K562 (cell line): ENCODE results near the gene HEPACAM2. TPM values are rescaled to one million over a fixed set of nuclear protein-coding genes. Genes with fewer than 3 reads are reported as not detected.

Experiments
- ARID1B ChIP-seq: fragments of 450-650 bp; IDR thresholded peaks from 2 replicates; pipeline ENCODE4 v1.6.1; 2016; ENCODE audit warnings: antibody characterized with exemption, mild to moderate bottlenecking, inconsistent platforms
- DDX20 ChIP-seq: fragments of 450-650 bp; IDR thresholded peaks from 2 replicates; pipeline ENCODE4 v1.6.1; 2016; ENCODE audit warnings: missing genetic modification characterization, low read depth, mild to moderate bottlenecking, missing compliant biosample characterization, moderate library complexity
- E2F6 ChIP-seq, 2 experiments: IDR thresholded peaks; 2 replicates each; pipeline ENCODE4 v1.6.1; 2011; ENCODE audit warnings: borderline replicate concordance in 1 of 2, control low read depth in 1 of 2, low read depth in 1 of 2, low read length in 1 of 2, mild to moderate bottlenecking in 1 of 2, mixed read lengths in 1 of 2, moderate library complexity in 1 of 2; ENCODE audit not compliant: insufficient read depth in 1 of 2, insufficient read length in 1 of 2, poor library complexity in 1 of 2, severe bottlenecking in 1 of 2; ENCODE audit errors: extremely low read depth in 1 of 2
- E2F8 ChIP-seq: fragments of 450-650 bp; IDR thresholded peaks from 2 replicates; pipeline ENCODE4 v1.7.1; 2018; ENCODE audit warnings: mild to moderate bottlenecking, low read depth; ENCODE audit not compliant: partially characterized antibody
- EP300 ChIP-seq: IDR thresholded peaks from 2 replicates; pipeline ENCODE4 v1.6.1; 2012; ENCODE audit warnings: low read length, improper control_type of control experiment
- HSF4 ChIP-seq: fragments of 250-450 bp; sonication (Bioruptor Pico); IDR thresholded peaks from 2 replicates; pipeline ENCODE4 v2.1.2; 2022; ENCODE audit warnings: mild to moderate bottlenecking, moderate library complexity, borderline replicate concordance
- ILK ChIP-seq: fragments of 450-650 bp; IDR thresholded peaks from 2 replicates; pipeline ENCODE4 v1.6.1; 2016; ENCODE audit warnings: missing genetic modification characterization, low read depth, mild to moderate bottlenecking, missing compliant biosample characterization, moderate library complexity, borderline replicate concordance
- JUND ChIP-seq, 2 experiments: IDR thresholded peaks; 2 replicates in 1 of 2; 3 replicates in 1 of 2; pipeline ENCODE4 v1.6.1; 2011; ENCODE audit warnings: borderline replicate concordance in 2 of 2, low read depth in 2 of 2, low read length in 2 of 2, improper control_type of control experiment in 1 of 2, missing biosample characterization in 1 of 2, missing genetic modification characterization in 1 of 2, missing genetic modification reagents in 1 of 2
- MIER1 ChIP-seq: fragments of 450-650 bp; IDR thresholded peaks from 2 replicates; pipeline ENCODE4 v1.6.1; 2016; ENCODE audit warnings: antibody characterized with exemption, mild to moderate bottlenecking, low read depth
- NFE2L1 ChIP-seq: fragments of 450-650 bp; IDR thresholded peaks from 2 replicates; pipeline ENCODE4 v1.6.1; 2016; ENCODE audit warnings: missing genetic modification characterization, low read depth, mild to moderate bottlenecking, missing compliant biosample characterization, moderate library complexity, borderline replicate concordance
- PHTF2 ChIP-seq: fragments of 250-450 bp; sonication (Bioruptor Pico); IDR thresholded peaks from 2 replicates; pipeline ENCODE4 v1.5.0; 2021; ENCODE audit warnings: mild to moderate bottlenecking
- POU5F1 ChIP-seq: fragments of 150-350 bp; IDR thresholded peaks from 2 replicates; pipeline ENCODE4 v1.6.1; 2014; ENCODE audit warnings: borderline replicate concordance, low read length, low read depth, mild to moderate bottlenecking; ENCODE audit not compliant: partially characterized antibody
- RBBP5 ChIP-seq: fragments of 200-600 bp; sonication (generic); IDR thresholded peaks from 2 replicates; pipeline ENCODE4 v1.6.1; 2012; ENCODE audit warnings: borderline replicate concordance, mild to moderate bottlenecking, low read length, control low read depth, inconsistent platforms; ENCODE audit not compliant: insufficient read depth, poor library complexity, severe bottlenecking
- SAFB ChIP-seq: fragments of 200-400 bp; formaldehyde crosslinking; IDR thresholded peaks from 2 replicates; pipeline ENCODE4 v1.6.1; 2017; ENCODE audit warnings: low read depth, low read length, borderline replicate concordance
- SMAD2 ChIP-seq: fragments of 150-350 bp; IDR thresholded peaks from 2 replicates; pipeline ENCODE4 v1.6.1; 2014; ENCODE audit warnings: low read depth, mild to moderate bottlenecking, low read length
- SMARCA5 ChIP-seq: fragments of 450-650 bp; IDR thresholded peaks from 2 replicates; pipeline ENCODE4 v1.6.1; 2016
- SREBF1 ChIP-seq: fragments of 150-350 bp; IDR thresholded peaks from 2 replicates; pipeline ENCODE4 v1.6.1; 2014; ENCODE audit warnings: antibody characterized with exemption, low read depth, low read length, borderline replicate concordance
- TAF1 ChIP-seq: IDR thresholded peaks from 2 replicates; pipeline ENCODE4 v1.6.1; 2011; ENCODE audit warnings: mild to moderate bottlenecking, low read length, moderate library complexity; ENCODE audit not compliant: insufficient read depth, control insufficient read depth, severe bottlenecking; ENCODE audit errors: extremely low read depth
- WHSC1 ChIP-seq: IDR thresholded peaks from one replicate; pipeline ENCODE4 v1.6.1; 2012; ENCODE audit warnings: low read length, control low read depth, inconsistent platforms
- ZBTB26 ChIP-seq: fragments of 450-650 bp; formaldehyde crosslinking; IDR thresholded peaks from 2 replicates; pipeline ENCODE4 v1.4.0; 2022; ENCODE audit warnings: missing genetic modification characterization
- ZNF24 ChIP-seq: fragments of 450-650 bp; IDR thresholded peaks from 2 replicates; pipeline ENCODE4 v1.6.1; 2016
- ZNF584 ChIP-seq: fragments of 200-800 bp; sonication (Bioruptor generic); IDR thresholded peaks from 2 replicates; pipeline ENCODE4 v1.6.1; 2016; ENCODE audit warnings: low read depth, mild to moderate bottlenecking, missing genetic modification characterization, missing compliant biosample characterization
- polyA plus RNA-seq, 8 experiments: library from polyadenylated mRNA; depleted of rRNA in 4 of 8; stranded (reverse) in 5 of 8; unstranded in 3 of 8; fragments of >200 nt; fragmentation: Nextera tagmentation in 2 of 8; fragmentation: Illumina TruSeq in 1 of 8; extraction: Ambion mirVana in 2 of 8; extraction: Trizol in 1 of 8; gene quantifications; 2 replicates each; pipeline versions ENCODE4 v1.2.1 to v1.2.3, GENCODE V29; 2011 to 2014; ENCODE audit warnings: inconsistent platforms in 1 of 8, missing spikeins in 1 of 8
- total RNA-seq, 7 experiments: library from RNA; depleted of rRNA in 6 of 7; stranded (reverse); fragments of >200 nt in 6 of 7; fragmentation: Illumina TruSeq in 2 of 7; extraction: Trizol in 2 of 7; gene quantifications; 2 replicates each; pipeline versions ENCODE4 v1.2.1 to v1.2.3, GENCODE V29; 2011 to 2021; ENCODE audit warnings: low replicate concordance in 1 of 7

The HEPACAM2 gene
- total and polyA plus RNA-seq, 9 of the 15 experiments (the other 6 are each of a cell fraction or from before 2014, with no cell fraction given): 2.0 to 6.5 (median 3.9) TPM

- TF ChIP-seq E2F8: no peak
- TF ChIP-seq HSF4: no peak
- no peak for TF ChIP-seq SAFB
- no peak for TF ChIP-seq POU5F1
- TF ChIP-seq MIER1: no peak
- no peak for TF ChIP-seq E2F6 (IDR thresholded peaks at IDR 0.05; ENCODE audit: borderline replicate concordance in 1 of 2, extremely low read depth in 1 of 2, insufficient read depth in 1 of 2, insufficient read length in 1 of 2, low read depth in 1 of 2, low read length in 1 of 2, poor library complexity in 1 of 2, severe bottlenecking in 1 of 2)
- TF ChIP-seq JUND (IDR thresholded peaks at IDR 0.05; ENCODE audit: borderline replicate concordance, low read depth, low read length): peak; percentile 44; the same call in 1 of the 2 replicates
- TF ChIP-seq JUND (tag; IDR thresholded peaks at IDR 0.05; ENCODE audit: borderline replicate concordance, low read depth, low read length): no peak
- TF ChIP-seq ZBTB26 (CRISPR knock-in tag): no peak
- TF ChIP-seq SMAD2: no peak
- TF ChIP-seq EP300: peak; percentile 65
- TF ChIP-seq WHSC1: no peak
- peak; percentile 87 for TF ChIP-seq ARID1B
- no peak for TF ChIP-seq PHTF2 (CRISPR knock-in tag)
- TF ChIP-seq DDX20 (tag): no peak
- peak; percentile 11; the same call in 1 of the 2 replicates for TF ChIP-seq SMARCA5
- TF ChIP-seq TAF1: no peak
- TF ChIP-seq NFE2L1 (tag): no peak
- TF ChIP-seq SREBF1: no peak
- TF ChIP-seq ILK (tag): no peak
- no peak for TF ChIP-seq ZNF24
- TF ChIP-seq RBBP5: peak; percentile 56
- no peak for TF ChIP-seq ZNF584 (CRISPR knock-in tag)
Measured at GRCh38 chr7:93218997-93219827, 7.1 kb downstream of the HEPACAM2 start (continued).
